NCI-H1092 (cell line): ENCODE measurements around the gene CEACAM20.
"Not testable (repeated sequence)": the region's sequence is repeated elsewhere in the genome, so short reads cannot be mapped to it uniquely, and the experiment has no call there.

Experiments used
- DNase-seq: peaks from one replicate; lab custom pipeline; 2025; lab: John Stamatoyannopoulos, UW

The CEACAM20 gene

DNA sequence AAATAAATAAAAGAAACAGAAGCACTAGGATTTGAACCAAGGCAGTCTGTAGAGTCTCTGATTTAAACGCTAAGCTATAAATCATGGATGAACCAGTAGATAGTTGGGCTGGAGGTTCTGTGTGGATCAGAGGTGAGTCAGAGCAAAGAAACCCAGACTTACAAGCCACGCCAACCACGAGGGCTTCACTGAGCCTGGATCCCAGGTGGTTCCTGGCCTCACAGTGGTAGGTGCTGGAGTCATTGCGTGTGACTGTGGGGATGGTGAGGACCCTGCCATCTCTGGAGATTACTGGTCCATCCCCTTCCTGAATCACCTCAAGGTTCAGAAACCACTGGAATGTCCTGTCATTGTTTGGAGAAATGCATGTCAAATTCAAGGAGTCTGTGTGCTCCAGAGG, 19.3 kb upstream of the CEACAM20 start:
- no peak for DNase-seq

DNA sequence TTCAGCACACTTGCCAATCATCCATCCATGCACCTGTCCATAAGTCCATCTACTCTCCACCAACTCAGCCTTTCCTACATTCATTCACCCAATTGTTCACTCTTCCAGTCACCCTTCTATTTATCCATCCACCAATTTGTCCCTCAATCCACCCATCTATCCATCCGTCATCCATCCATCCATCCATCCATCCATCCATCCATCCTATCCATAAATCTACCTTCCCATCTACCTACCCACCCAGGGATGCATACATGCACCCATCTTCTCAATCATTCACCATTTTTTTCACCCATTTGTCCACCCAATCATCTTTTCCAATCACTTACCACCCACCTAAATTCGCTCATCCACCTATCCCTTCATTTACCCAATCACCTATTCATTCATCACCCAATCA, 14.6 kb upstream of the CEACAM20 start:
- no peak for DNase-seq

- no peak for DNase-seq
Observed at GRCh38 chr19:44542671-44543070, 13.2 kb upstream of the CEACAM20 start.

- DNase-seq, result no peak
Observed at GRCh38 chr19:44540736-44541135, 11.3 kb upstream of the CEACAM20 start.

DNA sequence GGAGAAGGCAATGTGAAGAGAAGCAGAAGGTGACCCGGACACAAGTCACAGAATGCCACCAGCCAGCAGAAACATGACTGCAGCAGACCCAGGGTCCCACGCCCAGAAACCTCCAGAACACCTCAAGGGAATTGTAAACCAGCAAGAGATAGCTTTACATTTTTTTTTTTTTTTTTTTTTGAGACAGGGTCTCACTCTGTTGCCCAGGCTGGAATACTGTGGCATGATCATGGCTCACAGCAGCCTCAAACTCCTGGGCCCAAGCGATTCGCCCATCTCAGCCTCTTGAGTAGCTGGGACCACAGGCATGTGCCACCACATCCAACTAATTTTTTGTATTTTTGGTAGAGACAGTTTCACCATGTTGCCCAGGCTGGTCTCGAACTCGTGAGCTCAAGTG, 10.5 kb upstream of the CEACAM20 start:
- DNase-seq, result no peak

- DNase-seq, result no peak
Observed at GRCh38 chr19:44539236-44539826, 9.9 kb upstream of the CEACAM20 start.

GRCh38 chr19:44535361-44535760, 5.9 kb upstream of the CEACAM20 start:
- DNase-seq, result not testable (repeated sequence)

DNA sequence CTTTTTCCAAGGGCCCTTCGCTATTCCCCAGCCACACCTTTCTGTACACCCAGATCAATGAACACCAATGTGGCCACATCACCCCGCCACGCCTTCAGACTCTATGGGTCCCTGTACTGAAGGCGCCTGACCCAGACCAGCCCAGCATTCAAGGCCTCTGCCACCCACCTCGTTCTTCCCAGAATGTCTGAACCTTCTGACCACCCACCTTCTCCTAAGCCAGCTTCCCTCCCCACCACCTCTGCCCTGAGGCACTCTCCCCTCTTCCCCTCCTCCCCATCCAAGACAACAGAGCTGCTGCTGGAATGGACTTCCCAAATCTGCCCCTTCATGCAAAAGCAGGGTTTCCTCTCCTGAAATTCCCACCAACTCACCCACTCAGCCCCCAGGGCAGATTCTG, 3.3 kb upstream of the CEACAM20 start:
- DNase-seq, result no peak

GRCh38 chr19:44530777-44531176, 1.3 kb upstream of the CEACAM20 start:
- no peak for DNase-seq

DNA sequence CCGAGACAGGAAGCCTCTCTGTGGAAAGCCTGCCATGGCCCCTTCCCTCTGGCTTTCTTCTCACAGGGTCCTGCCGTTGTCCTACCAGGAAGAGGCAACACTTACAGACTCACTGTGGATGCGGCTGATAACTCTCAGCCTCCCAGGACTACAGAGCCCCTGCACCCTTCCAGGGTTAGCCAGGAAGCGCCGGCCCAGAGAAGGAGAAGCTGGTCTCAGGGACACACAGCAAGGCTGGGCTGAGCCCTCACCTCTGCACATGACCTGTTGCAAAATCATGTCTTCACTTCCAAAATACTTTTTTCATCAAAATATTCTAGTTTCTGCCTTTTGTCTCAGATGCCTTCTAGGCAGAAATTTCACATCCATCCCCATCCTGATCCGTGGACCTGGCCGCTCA, 1.9 kb downstream of the CEACAM20 start:
- DNase-seq, result no peak

DNA sequence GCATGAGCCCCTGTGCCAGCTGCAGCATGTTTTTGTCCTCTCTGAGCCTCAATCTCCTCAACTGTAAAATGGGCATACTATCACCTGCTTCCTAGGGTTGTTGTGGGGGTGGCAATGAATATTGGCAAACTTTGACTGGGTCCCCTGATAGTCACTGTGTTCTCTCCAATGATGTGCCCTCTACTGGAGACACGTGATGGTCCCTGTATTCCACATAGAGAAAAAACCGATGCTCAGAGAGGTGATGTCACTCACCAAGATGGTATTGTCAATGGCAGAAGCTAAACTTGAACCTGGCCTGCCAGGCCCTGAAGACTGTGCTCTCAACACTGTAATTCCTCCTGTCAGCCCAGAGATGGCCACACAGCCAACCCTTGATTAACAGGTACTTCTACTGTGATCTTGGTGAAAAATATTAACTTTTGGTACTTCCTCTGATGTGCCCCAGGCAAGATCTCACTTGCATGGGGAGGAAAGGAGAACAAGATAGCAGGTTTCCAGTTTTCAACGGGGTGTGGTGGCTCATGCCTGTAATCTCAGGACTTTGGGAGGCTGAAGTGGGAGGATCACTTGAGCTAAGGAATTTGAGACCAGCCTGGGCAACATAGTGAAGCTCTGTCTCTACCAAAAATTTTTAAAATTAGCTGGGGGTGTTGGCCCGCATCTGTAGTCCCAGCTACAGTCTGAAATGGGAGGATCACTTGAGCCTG, 3.6 kb downstream of the CEACAM20 start:
- no peak for DNase-seq

DNA sequence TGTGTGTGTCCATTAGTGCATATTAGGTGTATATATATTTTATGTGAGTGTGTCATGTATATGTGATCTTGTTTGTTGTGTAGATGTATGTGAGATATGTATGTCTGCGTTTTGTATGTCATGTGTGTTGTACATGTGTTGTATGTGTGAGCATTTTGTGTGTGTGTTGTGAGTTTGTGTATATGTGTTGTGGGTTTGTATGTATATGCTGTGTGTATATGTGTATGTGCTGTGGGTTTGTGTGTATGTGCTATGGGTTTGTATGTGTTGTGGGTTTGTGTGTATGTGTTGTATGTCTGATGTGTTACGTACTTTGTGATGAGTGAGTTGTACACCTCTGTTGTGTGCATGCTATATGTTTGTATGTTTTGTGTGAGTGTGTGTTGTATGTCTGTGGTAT, 8.1 kb downstream of the CEACAM20 start:
- no peak for DNase-seq

DNA sequence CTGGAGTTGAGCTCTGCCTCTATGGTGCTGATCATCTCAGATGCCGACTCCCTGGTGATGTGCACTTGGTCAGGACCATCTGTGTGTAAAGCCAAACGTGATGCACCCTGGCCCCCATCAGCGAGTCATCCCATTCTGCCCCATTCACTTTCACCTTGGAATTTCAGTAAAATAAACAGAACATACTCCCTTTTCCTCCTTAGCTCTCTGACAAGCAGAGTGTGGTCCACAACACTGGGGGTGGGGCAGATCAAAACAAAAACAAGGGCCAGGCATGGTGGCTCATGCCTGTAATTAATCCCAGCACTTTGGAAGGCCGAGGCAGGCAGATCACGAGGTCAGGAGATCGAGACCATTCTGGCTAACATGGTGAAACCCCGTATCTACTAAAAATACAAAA, 12.3 kb downstream of the CEACAM20 start:
- no peak for DNase-seq

- DNase-seq, result no peak
Observed at GRCh38 chr19:44515907-44516306, 13.6 kb downstream of the CEACAM20 start.

DNA sequence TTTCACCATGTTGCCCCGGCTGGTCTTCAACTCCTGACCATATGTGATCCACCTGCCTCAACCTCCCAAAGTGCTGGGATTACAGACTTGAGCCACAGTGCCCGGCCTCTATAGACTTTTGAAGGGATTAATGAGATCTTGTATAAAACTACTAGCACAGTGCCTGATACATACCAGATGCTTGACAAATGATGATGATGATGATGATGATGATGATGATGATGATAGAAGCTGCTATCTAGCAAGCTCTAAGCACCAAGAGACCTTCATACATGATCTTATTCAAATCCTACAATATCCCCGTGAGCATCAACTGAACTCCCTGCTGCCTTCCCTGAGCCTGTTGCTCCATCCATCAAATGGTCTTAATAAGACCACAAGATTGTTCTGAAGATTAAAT, 14.4 kb downstream of the CEACAM20 start:
- DNase-seq, result no peak

- DNase-seq, result peak; percentile 8
Observed at GRCh38 chr19:44512326-44513298, 16.9 kb downstream of the CEACAM20 start.

GRCh38 chr19:44509478-44509877, 20.0 kb downstream of the CEACAM20 start:
- no peak for DNase-seq

GRCh38 chr19:44499962-44500949, 29.2 kb downstream of the CEACAM20 start, which contains the start of gene ZNF180:
Gene ZNF180, minus strand, starts transcription at chr19:44500522. Its CDS starts 3,188 bp downstream, at chr19:44497334.
- DNase-seq, result peak; percentile 91

DNA sequence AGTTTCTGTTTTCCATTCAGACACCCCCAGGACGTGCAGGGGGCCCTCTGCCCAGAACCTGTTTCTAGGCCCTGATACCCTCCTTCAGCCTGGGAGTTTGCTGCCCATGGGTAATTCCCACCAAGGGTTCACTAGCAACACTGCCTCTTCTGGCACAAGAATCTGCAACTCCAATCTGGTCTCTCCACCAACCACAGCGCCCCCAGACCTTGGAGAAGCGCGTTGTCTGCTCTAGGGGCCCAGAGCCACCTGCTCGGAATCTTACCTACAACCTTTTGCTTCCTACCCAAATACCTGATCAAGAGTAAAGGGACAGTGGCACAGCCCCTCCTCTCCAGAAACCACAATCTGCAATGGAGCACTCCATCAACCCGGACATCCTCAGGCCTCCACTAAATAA, 29.9 kb downstream of the CEACAM20 start:
- DNase-seq, result no peak

DNA sequence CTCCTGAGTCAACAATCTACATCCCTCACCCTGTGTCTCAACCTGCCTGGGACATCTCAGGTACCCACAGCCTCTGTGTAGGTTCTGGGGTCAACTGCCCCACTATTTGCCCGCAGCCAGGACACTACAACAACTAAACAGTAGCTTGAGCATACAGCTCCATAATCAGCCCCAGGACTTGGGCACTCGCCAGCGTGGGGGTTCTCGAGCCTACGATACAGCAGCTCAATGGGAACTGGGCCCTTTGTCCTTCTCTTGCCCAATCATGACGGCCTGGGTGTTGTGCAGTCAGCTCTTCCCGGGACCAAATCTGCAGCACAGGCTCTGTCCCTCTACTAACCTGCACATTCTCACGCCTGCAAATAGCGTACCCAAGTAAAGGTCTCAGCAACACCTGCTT, 30.5 kb downstream of the CEACAM20 start:
- DNase-seq, result no peak

DNA sequence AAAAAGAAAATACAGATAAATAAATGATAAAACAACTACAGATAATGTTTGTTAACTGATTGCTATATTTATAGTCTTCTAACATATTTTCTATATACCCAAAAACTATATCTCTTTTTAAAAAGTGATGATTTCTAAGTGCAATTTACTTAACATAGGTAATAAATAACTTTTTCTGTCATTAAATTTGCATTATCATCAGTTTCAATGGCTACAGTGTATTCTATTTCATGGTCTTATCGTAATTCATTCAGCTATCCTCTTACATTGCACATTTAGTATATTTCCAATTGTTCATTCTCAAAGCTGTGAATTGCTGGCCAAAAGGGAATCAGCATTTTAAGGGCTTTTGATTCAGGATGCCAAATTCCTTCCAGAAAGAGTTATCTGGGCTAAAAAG, 32.8 kb downstream of the CEACAM20 start:
- no peak for DNase-seq
